NCI-H2081 treated with DMSO at 0.1 percent for 48 hours (cell line): ENCODE results near the gene SLC1A4.
"Not testable (repeated sequence)": the region's sequence is repeated elsewhere in the genome, so short reads cannot be mapped to it uniquely, and the experiment has no call there.

Experiments used
- DNase-seq: peaks from one replicate; lab custom pipeline; 2025; lab: John Stamatoyannopoulos, UW

SLC1A4 gene

DNA sequence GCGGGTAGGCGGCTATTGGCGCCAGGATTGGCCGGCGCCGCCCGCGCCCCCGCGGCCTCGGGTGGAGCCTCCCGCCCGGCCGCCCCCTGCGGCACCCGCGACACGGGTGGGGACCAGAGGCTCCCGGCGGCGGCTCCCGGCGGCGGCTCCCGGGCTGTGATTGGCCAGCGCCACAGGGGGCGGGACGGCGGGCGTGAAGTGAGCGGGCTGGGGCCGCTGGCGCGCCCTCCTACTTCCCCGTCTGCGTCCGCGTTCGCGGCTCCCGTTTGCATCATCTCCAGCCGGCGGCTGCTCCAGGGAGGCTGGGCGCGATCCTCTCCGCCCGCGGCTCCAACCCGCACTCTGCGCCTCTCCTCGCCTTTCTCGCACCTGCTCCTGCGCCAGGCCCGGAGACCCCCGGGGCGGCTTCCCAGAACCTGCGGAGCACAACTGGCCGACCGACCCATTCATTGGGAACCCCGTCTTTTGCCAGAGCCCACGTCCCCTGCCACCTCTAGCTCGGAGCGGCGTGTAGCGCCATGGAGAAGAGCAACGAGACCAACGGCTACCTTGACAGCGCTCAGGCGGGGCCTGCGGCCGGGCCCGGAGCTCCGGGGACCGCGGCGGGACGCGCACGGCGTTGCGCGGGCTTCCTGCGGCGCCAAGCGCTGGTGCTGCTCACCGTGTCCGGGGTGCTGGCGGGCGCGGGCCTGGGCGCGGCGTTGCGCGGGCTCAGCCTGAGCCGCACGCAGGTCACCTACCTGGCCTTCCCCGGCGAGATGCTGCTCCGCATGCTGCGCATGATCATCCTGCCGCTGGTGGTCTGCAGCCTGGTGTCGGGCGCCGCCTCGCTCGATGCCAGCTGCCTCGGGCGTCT lies at the start of gene SLC1A4:
Gene SLC1A4 (plus strand): TSS at position 274 of the 856 bp plus-strand sequence. CDS start 245 bp downstream, at position 519.
- DNase-seq, result peak; percentile 37

DNA sequence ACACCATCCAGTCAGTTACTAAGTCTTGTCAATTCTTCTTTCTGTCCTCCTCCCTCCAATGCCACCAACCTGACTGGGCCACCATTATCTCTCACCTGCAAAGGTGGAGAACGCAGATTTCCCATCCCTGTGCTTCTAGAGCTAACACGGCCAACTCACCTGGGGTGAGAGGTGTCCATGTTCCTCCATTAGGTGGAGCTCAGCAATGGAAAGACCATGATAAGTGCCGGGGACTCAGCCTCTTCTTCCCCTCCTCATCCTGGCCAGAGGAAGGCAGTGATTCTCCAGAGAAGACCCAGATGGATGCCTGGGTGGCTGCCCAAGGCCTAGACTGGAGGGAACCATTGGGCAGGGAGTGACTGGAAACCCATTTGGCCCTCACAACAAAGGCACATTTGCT lies 48.1 kb upstream of the SLC1A4 start:
- DNase-seq, result no peak

DNA sequence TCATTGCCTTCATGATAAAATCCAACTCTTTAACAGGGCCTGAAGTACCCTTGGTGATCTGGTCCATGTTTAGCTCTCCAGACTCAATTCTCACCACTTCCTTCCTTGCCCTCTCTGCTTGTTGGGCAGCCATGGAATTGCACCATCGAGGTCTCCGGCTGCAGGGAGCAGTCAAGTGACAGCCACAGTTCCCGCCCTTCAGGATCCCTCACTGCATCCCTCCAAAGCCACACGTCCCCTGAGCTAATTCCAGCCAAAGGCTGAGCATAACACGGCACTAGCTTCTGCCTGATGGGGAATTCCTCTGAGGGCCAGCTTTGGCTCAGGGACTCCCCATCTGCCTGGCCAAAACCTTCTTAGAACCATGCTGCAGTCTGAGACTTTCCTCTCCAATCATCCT lies 47.4 kb upstream of the SLC1A4 start:
- DNase-seq, result no peak

DNA sequence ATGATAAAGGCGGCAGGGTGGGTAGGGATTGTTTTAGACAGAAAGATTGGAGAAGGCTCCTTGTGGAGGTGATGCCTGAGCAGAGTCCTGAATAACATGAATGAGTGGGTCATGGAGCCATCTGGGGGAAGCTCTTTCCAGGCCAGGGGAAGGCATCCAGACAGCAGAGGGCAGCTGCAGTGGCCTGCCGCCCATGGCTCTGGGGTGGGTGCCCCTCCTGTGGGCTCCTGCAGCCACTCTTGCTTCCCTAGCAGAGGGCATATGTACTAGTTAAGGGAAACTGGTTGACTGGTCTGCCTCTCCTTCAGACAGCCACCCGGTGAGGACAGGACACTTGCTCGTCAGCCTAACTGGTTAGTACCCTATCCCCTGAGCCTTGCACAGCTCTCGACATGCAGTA lies 46.5 kb upstream of the SLC1A4 start:
- DNase-seq, result no peak

DNA sequence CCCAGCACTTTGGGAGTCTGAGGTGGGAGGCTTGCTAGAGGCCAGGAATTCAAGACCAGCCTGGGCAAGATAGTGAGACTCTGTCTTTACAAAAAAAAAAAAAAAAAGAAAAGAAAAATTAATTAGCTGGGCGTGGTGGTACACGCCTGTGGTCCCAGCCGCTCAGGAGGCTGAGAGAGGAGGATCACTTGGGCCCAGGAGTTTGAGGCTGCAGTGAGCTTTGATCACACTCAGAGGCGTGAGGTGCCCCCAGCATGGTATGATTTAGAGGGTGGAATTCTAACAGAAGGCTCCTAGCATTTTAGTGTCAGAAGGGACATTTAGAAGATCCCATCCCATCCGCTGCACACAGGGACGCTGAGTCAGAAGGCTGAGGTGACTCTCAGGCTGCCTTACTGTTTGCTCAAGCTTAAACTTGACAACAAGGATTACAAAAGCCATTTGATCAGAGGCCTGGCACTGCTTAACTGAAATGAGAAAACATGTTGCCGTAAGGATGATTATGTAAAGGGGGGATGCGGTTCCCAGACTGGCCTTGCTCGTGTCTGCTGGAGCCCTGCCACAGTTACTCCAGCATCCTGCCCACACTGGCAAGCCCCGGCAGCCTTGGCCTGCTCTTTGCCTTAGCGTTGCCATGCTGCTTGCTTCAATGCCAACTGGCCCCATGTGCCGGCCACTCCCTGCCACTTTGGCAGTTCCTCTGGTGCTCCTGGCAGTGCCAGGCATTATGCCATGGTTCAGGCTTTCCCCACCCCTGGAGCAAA lies 45.6 kb upstream of the SLC1A4 start:
- DNase-seq, result no peak

DNA sequence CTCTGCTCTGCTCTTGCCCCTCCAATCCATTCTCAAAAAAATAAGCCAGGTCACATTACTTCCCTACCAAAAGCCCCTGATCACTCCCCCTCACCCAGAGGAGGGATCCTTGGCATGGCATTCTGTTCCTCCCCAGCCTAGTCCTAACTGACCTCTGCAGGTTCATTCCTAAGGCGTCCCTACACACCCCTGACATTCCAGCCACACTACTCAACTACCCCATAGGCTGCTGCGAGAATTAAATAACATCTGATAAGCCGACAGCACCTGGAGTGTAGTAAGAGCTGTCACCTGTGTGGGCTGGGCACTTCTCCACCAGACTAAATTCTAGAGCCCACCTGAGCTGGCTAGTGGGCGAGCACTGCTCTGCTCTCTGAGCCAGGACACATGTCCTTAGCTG lies 44.7 kb upstream of the SLC1A4 start:
- DNase-seq, result no peak

DNA sequence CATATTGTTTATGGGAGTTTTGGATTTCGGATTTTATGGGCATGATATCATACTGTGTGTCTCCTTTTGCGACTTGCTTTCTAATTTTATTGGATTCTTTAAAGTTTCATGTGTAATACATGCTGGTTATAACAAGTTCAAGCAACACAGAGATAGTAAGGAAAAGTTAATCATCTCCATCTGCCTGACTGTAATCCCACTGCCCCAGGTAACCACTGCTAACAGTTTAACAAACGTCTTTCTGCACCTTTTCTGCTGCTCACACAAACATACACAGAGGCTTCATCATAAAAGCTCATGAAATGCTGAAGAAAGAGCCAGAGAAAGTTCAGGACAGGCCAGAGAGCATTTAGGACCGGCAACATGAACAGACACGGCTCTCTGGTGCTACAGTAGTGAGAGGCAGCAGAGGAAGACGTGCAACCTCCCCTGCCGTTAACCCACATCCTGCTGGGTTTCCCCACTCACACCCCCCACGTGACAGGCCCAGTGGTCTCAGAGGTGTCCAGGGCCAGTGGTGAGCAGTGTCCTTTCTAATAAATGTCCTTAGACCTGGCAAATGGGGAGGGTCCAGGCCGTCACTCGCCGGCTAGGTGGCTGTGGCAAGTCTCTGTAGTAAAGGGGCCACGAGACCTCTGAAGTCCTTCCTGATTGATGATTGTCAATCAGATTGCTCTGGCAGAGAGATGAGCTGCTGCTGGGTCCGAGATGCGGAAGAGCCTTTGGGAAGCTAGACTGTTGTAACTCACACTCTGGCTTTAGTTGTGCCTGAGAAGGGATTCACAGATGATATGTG lies 43.0 kb upstream of the SLC1A4 start:
- no peak for DNase-seq

DNA sequence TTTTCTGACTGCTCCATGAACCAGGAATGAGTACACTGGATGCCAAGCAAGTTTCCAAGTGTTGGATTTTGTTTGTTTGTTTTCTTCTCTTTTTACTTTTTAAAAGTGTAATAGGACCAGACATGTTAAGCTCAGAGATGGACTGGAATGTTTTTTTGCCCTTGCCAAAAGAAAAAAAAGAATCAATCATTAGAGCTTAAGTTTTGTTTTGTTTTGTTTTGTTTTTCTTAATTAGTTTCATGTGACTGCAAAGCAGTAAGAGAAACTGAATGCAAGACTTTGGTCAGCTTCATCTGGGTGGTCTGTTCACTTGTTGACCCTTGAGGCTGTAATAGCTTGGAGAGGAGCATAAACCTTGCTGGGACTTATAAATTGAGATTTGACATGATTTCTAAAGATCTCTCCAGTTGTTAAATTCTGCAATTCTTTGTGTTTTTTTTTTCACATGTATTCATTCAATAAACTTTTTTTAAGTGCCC lies 42.4 kb upstream of the SLC1A4 start:
- no peak for DNase-seq

DNA sequence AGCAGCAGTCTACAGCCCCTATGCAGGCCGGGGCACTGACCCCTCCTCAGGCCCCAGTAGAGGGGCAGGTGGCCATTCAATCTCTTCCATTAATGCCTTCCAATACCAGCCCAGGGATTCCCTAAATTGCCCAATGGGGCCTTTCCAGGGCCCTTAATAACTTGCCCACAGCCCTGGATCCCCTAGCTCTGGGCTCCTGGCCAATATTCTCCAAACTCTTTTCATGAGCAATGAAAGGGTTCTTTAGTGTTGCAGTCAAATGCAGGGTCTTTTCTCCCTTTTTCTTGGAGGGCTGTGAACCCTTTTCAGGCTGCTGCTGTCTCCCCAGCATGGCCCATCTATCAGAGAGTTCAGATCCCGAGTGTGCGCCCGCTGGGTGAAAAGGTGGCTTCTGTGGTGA lies 41.3 kb upstream of the SLC1A4 start:
- DNase-seq, result no peak

DNA sequence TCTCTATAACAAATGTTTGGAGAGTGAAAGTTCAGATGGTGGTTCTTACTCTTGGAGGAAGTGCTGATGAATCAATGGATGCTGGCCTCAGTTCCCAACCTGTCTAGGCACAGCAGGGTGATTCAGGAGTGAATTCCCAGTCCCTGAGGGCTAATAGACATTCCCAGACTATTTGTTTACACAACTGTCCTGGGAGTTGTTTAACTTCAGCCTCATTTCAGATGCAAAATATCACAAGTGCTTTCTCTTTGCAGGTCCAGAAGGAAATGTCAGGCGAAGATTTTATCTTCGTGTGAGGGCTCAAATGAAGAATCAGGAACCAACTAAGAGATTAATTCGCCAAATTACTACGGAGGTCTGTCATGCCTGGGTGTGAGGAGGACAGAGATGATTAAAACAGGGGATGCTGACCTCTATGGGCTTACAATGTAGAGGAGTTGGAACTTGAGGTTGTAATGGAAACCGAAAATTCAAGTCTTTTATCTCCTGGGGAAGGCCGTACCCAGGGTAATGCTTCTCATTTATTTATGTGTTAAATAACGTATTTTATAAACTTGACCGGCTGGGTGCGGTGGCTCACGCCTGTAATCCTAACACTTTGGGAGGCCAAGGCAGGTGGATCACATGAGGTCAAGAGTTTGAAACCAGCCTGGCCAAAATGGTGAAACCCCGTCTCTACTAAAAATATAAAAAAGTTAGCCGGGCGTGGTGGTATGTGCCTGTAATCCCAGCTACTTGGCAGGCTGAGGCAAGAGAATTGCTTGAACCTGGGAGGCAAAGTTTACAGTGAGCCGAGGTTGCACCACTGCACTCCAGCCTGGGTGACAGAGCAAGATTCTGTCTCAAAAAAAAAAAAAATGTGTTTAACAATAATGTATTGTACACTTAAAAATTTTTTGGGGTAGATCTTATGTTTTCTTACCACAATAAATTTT lies 38.7 kb upstream of the SLC1A4 start:
- no peak for DNase-seq

DNA sequence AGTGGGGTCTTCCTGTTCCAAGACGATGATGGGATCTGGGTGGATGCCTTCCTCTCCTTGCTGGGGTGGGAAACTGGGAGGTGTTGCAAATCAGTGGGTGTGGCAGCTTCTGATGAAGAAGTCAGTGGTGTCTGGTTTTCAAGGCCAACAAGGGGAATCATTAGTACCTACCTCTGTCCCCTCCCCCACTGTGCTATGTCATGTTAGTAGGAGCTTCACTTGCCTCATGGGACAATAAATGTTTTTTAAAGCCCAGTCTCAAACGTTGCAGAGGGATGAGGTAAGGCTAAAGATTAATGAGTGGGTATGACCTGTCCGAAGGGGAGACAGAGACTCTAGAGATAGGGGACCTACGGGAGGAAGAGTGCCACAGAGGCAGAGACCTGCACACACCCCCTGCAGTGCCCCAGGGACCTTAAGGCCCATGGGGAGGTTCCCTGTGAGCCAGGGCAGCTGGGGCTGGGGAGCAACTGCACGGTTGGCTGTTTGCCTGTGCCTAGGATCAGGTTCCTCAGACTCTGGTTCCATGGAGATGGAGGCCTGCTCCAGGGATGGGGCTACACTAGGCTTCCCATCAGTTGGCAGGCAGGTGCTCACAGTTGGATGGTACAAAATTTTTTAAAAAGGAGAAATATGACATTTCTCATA lies 37.8 kb upstream of the SLC1A4 start:
- no peak for DNase-seq

DNA sequence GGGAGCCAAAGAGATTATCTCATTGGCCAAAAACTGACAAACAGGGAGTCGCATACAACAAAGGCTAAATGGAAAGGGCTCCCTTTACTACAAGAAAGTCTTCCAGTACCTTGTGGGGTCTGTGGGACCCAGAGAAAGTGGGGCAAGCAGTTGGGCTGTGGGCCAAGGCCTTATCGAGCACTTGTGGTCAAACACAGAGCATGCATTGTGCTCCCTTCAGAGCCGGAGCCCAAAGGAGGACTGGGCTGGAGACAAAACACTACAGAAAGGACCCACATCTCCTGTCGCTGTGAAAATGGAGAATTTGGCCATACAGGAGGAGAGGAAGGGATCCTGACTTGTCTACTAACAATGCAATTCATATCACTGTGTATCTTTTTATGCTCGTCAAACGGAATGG lies 37.1 kb upstream of the SLC1A4 start:
- no peak for DNase-seq

DNA sequence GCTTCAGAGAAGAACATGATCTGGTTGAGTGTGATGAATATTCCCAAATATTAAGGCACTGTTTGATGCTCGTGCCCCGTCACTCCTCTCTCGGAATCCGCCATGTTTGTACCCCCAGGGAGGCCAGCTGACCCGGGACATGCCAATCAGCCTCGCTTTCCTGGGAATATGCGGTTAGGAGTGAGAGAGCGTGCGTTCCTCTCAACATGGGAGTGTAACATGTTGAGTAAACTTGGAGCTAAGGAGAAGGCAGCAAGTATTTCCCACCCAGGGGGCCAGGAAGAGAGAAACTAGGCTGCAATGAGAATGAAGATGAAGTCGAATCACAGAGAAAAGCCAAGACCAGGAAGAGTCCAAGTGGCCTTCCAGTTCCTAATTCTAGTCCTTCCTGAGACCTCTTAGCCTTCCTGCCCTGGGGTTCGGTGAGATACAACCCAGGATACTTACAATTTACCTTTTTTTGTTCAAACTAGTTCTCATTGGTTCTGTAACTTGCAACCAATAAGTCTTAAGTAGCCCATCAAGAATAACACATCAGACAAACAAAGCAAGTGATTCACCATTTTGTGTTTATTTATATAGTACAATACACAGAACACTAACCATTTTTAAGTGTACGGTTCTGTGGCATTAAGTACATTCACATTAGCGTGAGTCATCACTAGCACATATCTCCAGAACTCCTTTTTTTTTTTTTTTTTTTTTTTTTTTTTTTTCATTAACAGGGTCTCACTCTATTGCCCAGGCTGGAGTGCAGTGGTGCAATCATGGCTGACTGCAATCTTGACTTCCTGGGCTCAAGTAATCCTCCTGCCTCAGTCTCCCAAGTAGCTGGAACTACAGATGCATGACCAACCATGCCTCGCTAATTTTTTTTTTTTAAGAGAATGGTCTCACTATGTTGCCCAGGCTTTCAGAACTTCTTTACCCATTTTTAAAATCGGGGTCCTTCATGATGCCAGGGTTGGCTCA lies 36.4 kb upstream of the SLC1A4 start:
- no peak for DNase-seq

DNA sequence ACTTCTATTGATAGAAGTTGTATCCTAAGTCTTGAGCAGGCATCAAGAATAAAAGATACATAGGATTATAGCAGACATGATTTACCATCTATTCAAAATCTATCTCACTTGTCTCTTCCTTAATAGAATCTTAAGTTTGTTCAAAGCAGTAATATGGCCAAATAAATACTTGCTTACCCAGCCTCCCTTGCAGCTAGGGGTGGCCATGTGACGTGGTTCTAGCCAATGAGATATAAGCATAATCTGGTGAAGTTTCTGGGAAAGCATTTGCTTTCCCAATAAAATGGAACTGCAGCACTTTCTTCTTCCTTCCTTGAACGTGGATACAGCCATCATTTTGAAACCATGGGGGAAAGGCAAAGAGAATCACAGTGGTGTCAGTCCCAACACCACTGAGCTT lies 33.7 kb upstream of the SLC1A4 start:
- no peak for DNase-seq

DNA sequence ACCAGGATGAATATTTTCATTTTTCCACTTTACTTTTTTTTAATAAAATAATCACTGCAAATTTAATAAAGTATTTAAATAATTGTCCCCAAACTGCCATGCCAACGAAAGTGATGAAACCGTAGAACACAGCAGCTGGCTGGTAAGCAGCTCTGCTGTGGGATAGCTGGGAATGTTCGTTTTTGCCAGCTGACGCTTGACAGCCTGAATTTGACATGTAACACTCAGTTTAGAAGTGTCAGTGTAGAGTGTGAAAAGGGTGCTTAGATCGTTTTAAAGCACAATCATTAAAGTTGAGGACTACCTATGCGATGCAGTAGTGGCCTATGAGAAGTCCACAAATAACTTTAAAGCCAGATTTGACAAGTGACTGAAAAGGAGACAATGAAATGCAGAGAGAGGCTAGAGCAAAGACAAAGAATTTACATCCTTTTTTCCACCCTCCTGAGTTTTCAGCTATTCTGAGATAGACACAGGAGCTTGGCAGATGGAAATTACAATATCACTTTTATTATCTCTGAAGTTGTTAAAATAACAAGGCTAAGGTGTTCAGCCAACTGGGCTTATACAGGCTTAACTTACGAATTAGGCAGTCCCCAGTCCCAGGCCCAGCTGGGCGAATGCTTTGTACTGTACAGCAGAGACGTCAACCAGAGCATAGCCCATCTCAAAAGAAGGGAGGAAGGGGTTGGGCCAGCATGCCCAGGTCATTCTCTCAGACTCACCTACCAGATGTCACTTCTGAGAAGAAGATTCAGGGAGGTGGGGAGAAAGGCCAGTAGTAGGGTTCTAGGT lies 31.9 kb upstream of the SLC1A4 start:
- no peak for DNase-seq

DNA sequence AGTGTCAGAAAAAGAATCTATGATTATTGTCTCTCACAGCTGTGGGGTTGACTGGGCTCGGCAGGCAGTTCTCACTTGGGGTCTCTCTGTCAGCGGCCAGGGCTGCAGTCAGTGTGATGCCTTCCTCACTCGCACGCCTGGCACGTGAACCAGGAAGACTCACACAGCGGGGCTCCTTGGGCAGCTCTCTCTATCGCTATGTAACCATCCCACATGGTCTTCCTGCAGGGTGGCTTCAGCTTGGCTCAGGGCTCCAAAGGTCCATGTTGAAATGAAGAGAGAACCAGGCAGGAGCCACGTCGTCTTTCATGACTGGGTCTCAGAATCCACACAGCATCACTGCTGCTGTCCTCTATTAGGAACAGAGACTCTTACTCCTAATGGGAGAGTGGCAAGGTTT lies 30.6 kb upstream of the SLC1A4 start:
- no peak for DNase-seq

DNA sequence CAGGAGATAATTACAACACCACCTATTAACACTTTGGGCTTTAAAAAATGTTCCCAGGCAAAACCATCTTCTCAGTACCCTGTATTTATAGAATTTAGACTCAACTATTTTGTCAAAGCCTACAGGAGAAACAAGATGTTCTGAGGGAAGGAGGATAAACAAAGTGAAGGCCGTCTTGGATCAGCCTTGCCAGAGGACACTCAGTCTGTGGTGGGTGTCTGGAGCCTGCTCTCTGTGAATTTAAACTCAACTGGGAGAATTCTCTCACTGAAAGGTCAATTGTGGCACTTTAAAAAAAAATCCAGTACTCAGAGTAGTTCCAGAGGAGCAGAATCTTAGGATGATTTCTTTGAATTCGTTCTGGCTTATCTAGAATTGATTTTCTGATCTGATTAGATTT lies 28.4 kb upstream of the SLC1A4 start:
- DNase-seq, result no peak

DNA sequence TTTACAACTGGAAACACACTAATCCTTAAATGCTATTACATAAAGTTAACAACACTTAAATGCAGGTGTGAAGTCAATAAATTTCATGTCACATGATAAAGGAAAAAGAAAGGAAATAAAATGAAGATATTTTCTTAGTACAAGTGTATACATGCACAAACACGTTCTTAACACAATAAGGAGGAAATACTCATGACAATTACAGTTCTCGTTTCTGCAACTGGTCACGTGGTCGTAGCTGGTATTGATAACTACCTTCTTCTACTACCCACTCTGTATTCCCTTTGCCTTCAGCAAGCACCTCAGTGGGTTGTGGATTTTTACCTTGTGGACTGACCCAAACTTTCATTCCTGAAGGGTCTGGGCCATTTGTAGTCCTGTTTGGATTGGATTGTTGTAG lies 26.1 kb upstream of the SLC1A4 start:
- DNase-seq, result not testable (repeated sequence)

DNA sequence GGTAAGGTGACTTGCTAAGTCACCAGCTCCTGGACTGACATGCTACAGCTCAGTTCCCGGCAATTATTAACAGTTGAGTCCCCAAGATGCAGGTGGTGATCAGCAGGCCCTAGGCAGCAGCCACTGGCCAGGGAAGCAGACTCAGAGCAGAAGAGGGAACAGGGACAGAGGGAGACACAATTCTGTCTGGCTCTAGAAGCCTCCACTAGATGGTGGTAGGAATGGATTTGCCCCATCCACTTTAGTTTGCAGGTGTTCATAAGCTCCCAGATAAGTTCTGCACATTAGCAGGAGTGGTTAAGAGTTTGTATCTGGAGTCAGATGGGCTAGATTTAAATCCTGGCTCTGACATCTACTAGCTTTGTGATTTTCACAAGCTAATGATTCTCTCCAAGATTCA lies 25.5 kb upstream of the SLC1A4 start:
- no peak for DNase-seq
